HCT116 (cell line): ENCODE results near the gene LILRA2. TPM values are rescaled to one million over a fixed set of nuclear protein-coding genes. Genes with fewer than 3 reads are reported as not detected.

Experiments used
- ATAC-seq: fragments of 200-7000 bp; cut with Tn5 transposase; 2 replicates; pipeline ENCODE4 v1.9.1; 2020; ENCODE audit warnings: mild to moderate bottlenecking, moderate library complexity
- BruUV-seq: library from RNA; stranded (reverse); fragments of 400-500 nt; replicated peaks from 2 replicates; lab custom pipeline; 2021; lab: Mats Ljungman, UMichigan
- CTCF ChIA-PET: fragments of 300-600 bp; sonication (Branson Sonifier 250); formaldehyde crosslinking; loops from one replicate; lab custom pipeline; 2021; ENCODE audit warnings: antibody characterized with exemption; lab: Charles Lee
- POLR2A ChIA-PET: fragments of 300-600, 350-600 bp; sonication (Branson Sonifier 250); formaldehyde crosslinking; loops from one replicate; lab custom pipeline; 2021; ENCODE audit warnings: antibody characterized with exemption; lab: Charles Lee
- RAD21 ChIA-PET, 2 experiments: fragments of 300-600 bp; sonication (Branson Sonifier 250); formaldehyde crosslinking; loops; one replicate each; lab custom pipeline; 2023; ENCODE audit warnings: low total read pairs in 2 of 2; ENCODE audit not compliant: uncharacterized antibody in 2 of 2, unreplicated experiment in 2 of 2, low non-redundant PET in 1 of 2; lab: Charles Lee
- DNase-seq: peaks from one replicate; pipeline ENCODE4 v3.0.0-alpha.2; 2010; ENCODE audit warnings: low read depth, low spot score
- H2AFZ ChIP-seq: fragments of 200-600 bp; shearing (Covaris generic), sonication (generic); 2 replicates; pipeline ENCODE4 v1.6.1; 2017; ENCODE audit warnings: low read depth, mixed run types, mixed read lengths, antibody characterized with exemption, low read length; ENCODE audit not compliant: poor library complexity, severe bottlenecking
- H3K27ac ChIP-seq: 2 replicates; pipeline ENCODE4 v1.5.1; 2012; ENCODE audit warnings: low read depth, low read length
- H3K27me3 ChIP-seq: fragments of 200-600 bp; sonication (generic); 2 replicates; pipeline ENCODE4 v1.6.1; 2016; ENCODE audit warnings: mixed run types, low read length, mixed read lengths; ENCODE audit not compliant: insufficient read depth
- H3K36me3 ChIP-seq, 2 experiments: fragments of 200-500 bp in 1 of 2; fragments of 200-600 bp in 1 of 2; sonication (Bioruptor generic) in 1 of 2; sonication (generic) in 1 of 2; 2 replicates each; pipeline versions ENCODE4 v1.5.1 to v1.6.1; 2014 to 2016; ENCODE audit warnings: low read length in 2 of 2, inconsistent platforms in 1 of 2, mixed read lengths in 1 of 2, mixed run types in 1 of 2; ENCODE audit not compliant: insufficient read depth in 2 of 2, control insufficient read depth in 1 of 2
- H3K4me1 ChIP-seq, 2 experiments: fragments of 200-600 bp in 1 of 2; sonication (generic) in 1 of 2; 2 replicates each; pipeline versions ENCODE4 v1.5.1 to v1.6.1; 2012 to 2017; ENCODE audit warnings: low read length in 2 of 2, inconsistent platforms in 1 of 2, mild to moderate bottlenecking in 1 of 2, mixed read lengths in 1 of 2, mixed run types in 1 of 2, moderate library complexity in 1 of 2; ENCODE audit not compliant: insufficient read depth in 2 of 2, control insufficient read depth in 1 of 2
- H3K4me2 ChIP-seq: fragments of 200-600 bp; sonication (generic); 2 replicates; pipeline ENCODE4 v1.6.1; 2017; ENCODE audit warnings: mixed run types, low read length, mixed read lengths
- H3K4me3 ChIP-seq, 2 experiments: fragments of 200-600 bp in 1 of 2; sonication (generic) in 1 of 2; replicated peaks in 1 of 2; 2 replicates each; pipeline ENCODE4 v1.5.1; 2011 to 2016; ENCODE audit warnings: low read length in 2 of 2, control low read depth in 1 of 2, low read depth in 1 of 2, mild to moderate bottlenecking in 1 of 2, mixed read lengths in 1 of 2, mixed run types in 1 of 2
- H3K79me2 ChIP-seq: fragments of 200-600 bp; sonication (generic); 2 replicates; pipeline ENCODE4 v1.6.1; 2017; ENCODE audit warnings: mild to moderate bottlenecking, mixed run types, low read length, moderate library complexity, mixed read lengths; ENCODE audit not compliant: insufficient read depth
- H3K9ac ChIP-seq: fragments of 200-600 bp; sonication (generic); 2 replicates; pipeline ENCODE4 v1.6.1; 2016; ENCODE audit warnings: low read length, mixed read lengths
- H3K9me2 ChIP-seq: fragments of 200-600 bp; sonication (generic), shearing (Covaris generic); 2 replicates; pipeline ENCODE4 v1.6.1; 2017; ENCODE audit warnings: mixed run types, mild to moderate bottlenecking, moderate library complexity; ENCODE audit not compliant: insufficient read depth
- H3K9me3 ChIP-seq, 2 experiments: fragments of 200-500 bp in 1 of 2; fragments of 200-600 bp in 1 of 2; sonication (Bioruptor generic) in 1 of 2; sonication (generic) in 1 of 2; 2 replicates each; pipeline ENCODE4 v1.6.1; 2014 to 2017; ENCODE audit warnings: low read length in 2 of 2, mixed read lengths in 2 of 2, inconsistent platforms in 1 of 2, low read depth in 1 of 2, mild to moderate bottlenecking in 1 of 2, mixed run types in 1 of 2, moderate library complexity in 1 of 2; ENCODE audit not compliant: control insufficient read depth in 1 of 2, insufficient read depth in 1 of 2
- H4K20me1 ChIP-seq: fragments of 200-600 bp; sonication (generic), shearing (Covaris generic); 2 replicates; pipeline ENCODE4 v1.6.1; 2017; ENCODE audit warnings: mixed run types, mild to moderate bottlenecking, moderate library complexity; ENCODE audit not compliant: insufficient read depth
- CEBPB ChIP-seq: IDR thresholded peaks from 2 replicates; pipeline ENCODE4 v1.6.1; 2012; ENCODE audit warnings: low read depth
- CTCF ChIP-seq, 3 experiments: fragments of 200-600 bp in 1 of 3; sonication (generic) in 1 of 3; IDR thresholded peaks in 2 of 3; conservative IDR thresholded peaks in 1 of 3; 2 replicates each; pipeline ENCODE4 v1.5.1; 2012 to 2017; ENCODE audit warnings: low read depth in 2 of 3, low read length in 2 of 3, antibody characterized with exemption in 1 of 3, borderline replicate concordance in 1 of 3, control low read depth in 1 of 3, mild to moderate bottlenecking in 1 of 3, mixed read lengths in 1 of 3, mixed run types in 1 of 3, moderate library complexity in 1 of 3; ENCODE audit not compliant: insufficient read depth in 1 of 3
- EGR1 ChIP-seq: IDR thresholded peaks from 2 replicates; pipeline ENCODE4 v1.6.1; 2012; ENCODE audit warnings: low read depth
- ELF1 ChIP-seq: IDR thresholded peaks from 2 replicates; pipeline ENCODE4 v1.6.1; 2012; ENCODE audit warnings: low read depth, borderline replicate concordance
- EZH2 ChIP-seq: fragments of 200-600 bp; sonication (generic); IDR thresholded peaks from 2 replicates; pipeline ENCODE4 v1.6.1; 2017; ENCODE audit warnings: antibody characterized with exemption, mixed run types
- EZH2phosphoT487 ChIP-seq: fragments of 200-600 bp; IDR thresholded peaks from 2 replicates; pipeline ENCODE4 v1.6.1; 2018; ENCODE audit warnings: antibody characterized with exemption, borderline replicate concordance
- FOSL1 ChIP-seq: IDR thresholded peaks from 2 replicates; pipeline ENCODE4 v1.6.1; 2012; ENCODE audit warnings: low read depth
- MAX ChIP-seq: IDR thresholded peaks from 2 replicates; pipeline ENCODE4 v1.6.1; 2012
- POLR2A ChIP-seq: IDR thresholded peaks from 2 replicates; pipeline ENCODE4 v1.7.0; 2011; ENCODE audit warnings: borderline replicate concordance; ENCODE audit not compliant: insufficient read depth, insufficient read length; ENCODE audit errors: extremely low read depth
- SIN3A ChIP-seq: IDR thresholded peaks from 2 replicates; pipeline ENCODE4 v1.6.1; 2012; ENCODE audit warnings: low read depth
- SP1 ChIP-seq: IDR thresholded peaks from 2 replicates; pipeline ENCODE4 v1.6.1; 2012; ENCODE audit warnings: low read depth
- TCF7L2 ChIP-seq: IDR thresholded peaks from 2 replicates; pipeline ENCODE4 v1.7.0; 2011; ENCODE audit warnings: borderline replicate concordance, inconsistent platforms; ENCODE audit not compliant: insufficient read depth, insufficient read length; ENCODE audit errors: extremely low read depth
- YY1 ChIP-seq: IDR thresholded peaks from 2 replicates; pipeline ENCODE4 v1.6.1; 2011; ENCODE audit warnings: low read length, low read depth, moderate library complexity, mild to moderate bottlenecking; ENCODE audit not compliant: insufficient replicate concordance; ENCODE audit errors: extremely low read depth
- ZFX ChIP-seq: fragments of 450-650 bp; IDR thresholded peaks from 2 replicates; pipeline ENCODE4 v1.6.1; 2017
- ZNF274 ChIP-seq: fragments of 200-500 bp; sonication (Bioruptor generic); IDR thresholded peaks from 2 replicates; pipeline ENCODE4 v1.6.1; 2014; ENCODE audit warnings: mild to moderate bottlenecking, low read depth, low read length, inconsistent platforms
- intact Hi-C: fragments of 100-400 bp; cut with micrococcal nuclease; formaldehyde crosslinking; loops from 2 replicates; pipeline ENCODE4 v1.10.0; 2022
- total RNA-seq: library from RNA; stranded (reverse); gene quantifications from one replicate; pipeline ENCODE4 v1.2.1, GENCODE V29; 2021; ENCODE audit not compliant: unreplicated experiment
- TF ChIP-seq, protein P1 (sequence below): IDR thresholded peaks from 2 replicates; pipeline ENCODE4 v1.6.1; 2012

Gene LILRA2
- total RNA-seq, 1 experiment from 2014 or later, result not detected

DNA sequence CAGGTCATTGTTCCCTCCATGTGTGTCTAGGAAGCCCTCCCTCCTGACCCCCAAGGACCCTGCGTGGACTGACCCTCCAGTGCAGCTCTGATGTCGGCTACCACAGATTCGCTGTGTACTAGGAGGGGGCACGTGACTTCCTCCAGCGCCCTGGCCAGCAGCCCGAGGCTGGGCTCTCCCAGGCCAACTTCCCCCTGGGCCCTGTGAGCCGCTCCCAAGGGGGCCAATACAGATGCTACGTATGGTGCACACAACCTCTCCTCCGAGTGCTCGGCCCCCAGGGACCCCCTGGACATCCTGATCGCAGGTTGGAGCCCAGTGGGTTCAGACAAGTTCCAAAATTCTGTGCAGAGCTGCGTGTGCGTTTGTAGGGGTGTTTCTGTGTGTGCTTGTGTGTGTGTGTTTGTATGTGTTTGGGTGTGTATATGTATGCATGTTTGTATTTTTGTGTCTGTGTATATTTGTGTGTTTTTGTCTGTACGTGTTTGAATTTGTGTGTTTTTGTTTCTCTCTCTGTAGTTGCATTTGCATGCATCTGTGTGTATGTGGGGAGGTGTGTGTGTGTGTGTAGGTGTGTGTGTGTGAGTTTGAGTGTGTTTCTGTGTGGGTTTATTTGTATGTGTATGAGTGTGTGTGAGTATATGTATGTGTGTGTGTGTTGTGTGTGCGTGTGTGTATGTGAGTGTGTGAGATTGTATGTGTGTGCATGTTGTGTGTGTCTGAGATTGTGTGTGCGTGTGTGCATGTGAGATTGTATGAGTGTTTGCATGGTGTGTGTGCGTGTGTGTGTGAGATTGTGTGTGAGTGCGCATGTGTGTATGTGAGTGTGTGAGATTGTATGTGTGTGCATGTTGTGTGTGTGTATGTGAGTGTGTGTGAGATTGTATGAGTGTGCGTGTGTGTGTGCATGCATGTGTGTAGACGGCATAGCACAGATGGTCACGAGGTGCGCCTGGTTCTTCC, 21.4 kb upstream of the LILRA2 start (continued):
- TF ChIP-seq, protein P1, sequence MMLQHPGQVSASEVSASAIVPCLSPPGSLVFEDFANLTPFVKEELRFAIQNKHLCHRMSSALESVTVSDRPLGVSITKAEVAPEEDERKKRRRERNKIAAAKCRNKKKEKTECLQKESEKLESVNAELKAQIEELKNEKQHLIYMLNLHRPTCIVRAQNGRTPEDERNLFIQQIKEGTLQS, result no peak

- Histone ChIP-seq H3K27me3 (peaks cover 11% of the 10 kb centered on the region), H3K9me2 (no peaks in the 10 kb centered on the region), H4K20me1 (no peaks in the 10 kb centered on the region), H3K4me1 (no peaks in the 10 kb centered on the region), H3K9ac (no peak overlapping the region), H3K36me3 (no peaks in the 10 kb centered on the region), H2AFZ (no peak overlapping the region), H3K27ac (no peak overlapping the region), H3K9me3 (no peaks in the 10 kb centered on the region), H3K4me3 (no peak overlapping the region), H3K79me2 (no peaks in the 10 kb centered on the region), H3K4me2 (no peak overlapping the region)
- ATAC-seq (no peak), DNase-seq (no peak)
- POLR2A ChIA-PET, result no interaction called here
- intact Hi-C loops, result no loop called here
- TF ChIP-seq POLR2A, result no peak
- RAD21 ChIA-PET, result no interaction called here
- BruUV-seq, result no TSS peak
- CTCF ChIA-PET, result no interaction called here
These were observed 20.7 kb upstream of the LILRA2 start for GRCh38 chr19:54552913-54553310.

- ATAC-seq, result no peak
- H3K4me3 ChIP-seq, result no peak overlapping the region
- H3K36me3 ChIP-seq, result no peaks in the 10 kb centered on the region
- no peaks in the 10 kb centered on the region for H3K9me3 ChIP-seq
- ChIA-PET CTCF (no interaction called here), POLR2A (no interaction called here), RAD21 (no interaction called here)
- no peak overlapping the region for H3K4me2 ChIP-seq
- H3K4me1 ChIP-seq, result no peaks in the 10 kb centered on the region
- H3K9ac ChIP-seq, result no peak overlapping the region
- intact Hi-C loops, result no loop called here
- TF ChIP-seq CTCF (IDR thresholded peaks at IDR 0.05 in 2 of 3, conservative IDR thresholded peaks at IDR 0.05 in 1 of 3; ENCODE audit: borderline replicate concordance in 1 of 3, insufficient read depth in 1 of 3, low read depth in 2 of 3, low read length in 2 of 3) (no peak), CEBPB (no peak), ZNF274 (no peak), TCF7L2 (no peak), EZH2phosphoT487 (no peak), POLR2A (no peak), ELF1 (no peak), ZFX (no peak), YY1 (no peak), EGR1 (no peak), MAX (no peak), EZH2 (no peak), FOSL1 (no peak), SIN3A (no peak), SP1 (no peak)
- H3K9me2 ChIP-seq, result no peaks in the 10 kb centered on the region
- DNase-seq, result no peak
- BruUV-seq, result no TSS peak
- no peaks in the 10 kb centered on the region for H3K79me2 ChIP-seq
- H4K20me1 ChIP-seq, result no peaks in the 10 kb centered on the region
- H2AFZ ChIP-seq, result no peak overlapping the region
- no peak overlapping the region for H3K27ac ChIP-seq
- H3K27me3 ChIP-seq, result peaks cover 15% of the 10 kb centered on the region
These were observed 19.6 kb upstream of the LILRA2 start for GRCh38 chr19:54554006-54554405.
